Liver (tissue), 9 donors: ENCODE results near the gene TRIM4. TPM values are rescaled to one million over a fixed set of nuclear protein-coding genes. Genes with fewer than 3 reads are reported as not detected.

Source experiments
- DNase-seq: peaks from one replicate; pipeline ENCODE4 v3.0.0-alpha.2; 2017; ENCODE audit warnings: low spot score
- H3K27ac ChIP-seq, 2 donors: one replicate each; pipeline ENCODE4 v1.7.0; 2013; ENCODE audit warnings: inconsistent platforms in 2 of 2, low read length in 2 of 2, control low read depth in 1 of 2, low read depth in 1 of 2, mild to moderate bottlenecking in 1 of 2
- H3K27me3 ChIP-seq, 4 donors: one replicate each; pipeline versions ENCODE4 v1.6.1 to v1.7.0; 2013; ENCODE audit warnings: low read length in 3 of 4, inconsistent platforms in 1 of 4, mild to moderate bottlenecking in 1 of 4, moderate library complexity in 1 of 4; ENCODE audit not compliant: control insufficient read depth in 4 of 4, insufficient read depth in 4 of 4
- H3K36me3 ChIP-seq, 4 donors: one replicate each; pipeline versions ENCODE4 v1.6.1 to v1.7.0; 2013; ENCODE audit warnings: low read length in 3 of 4, mild to moderate bottlenecking in 3 of 4, low read depth in 1 of 4, moderate library complexity in 1 of 4; ENCODE audit not compliant: control insufficient read depth in 4 of 4, insufficient read depth in 3 of 4
- H3K4me1 ChIP-seq, 4 donors: one replicate each; pipeline versions ENCODE4 v1.6.1 to v1.7.0; 2013; ENCODE audit warnings: low read length in 3 of 4, mild to moderate bottlenecking in 3 of 4, moderate library complexity in 1 of 4; ENCODE audit not compliant: control insufficient read depth in 4 of 4, insufficient read depth in 4 of 4
- H3K4me3 ChIP-seq, 3 donors: one replicate each; pipeline versions ENCODE4 v1.6.1 to v1.7.0; 2013; ENCODE audit warnings: low read length in 3 of 3, control low read depth in 1 of 3, low read depth in 1 of 3, mild to moderate bottlenecking in 1 of 3
- H3K9ac ChIP-seq, 2 donors: one replicate each; pipeline ENCODE4 v1.7.0; 2013; ENCODE audit warnings: low read length in 2 of 2, mild to moderate bottlenecking in 2 of 2, moderate library complexity in 2 of 2, control low read depth in 1 of 2, low read depth in 1 of 2
- H3K9me3 ChIP-seq, 4 donors: one replicate each; pipeline versions ENCODE4 v1.6.1 to v1.7.0; 2013; ENCODE audit warnings: low read length in 3 of 4; ENCODE audit not compliant: control insufficient read depth in 4 of 4
- ATF3 ChIP-seq: IDR thresholded peaks from 2 replicates; pipeline ENCODE4 v1.6.1; 2016; ENCODE audit warnings: antibody characterized with exemption
- EGR1 ChIP-seq, 2 donors: IDR thresholded peaks; 2 replicates each; pipeline ENCODE4 v1.6.1; 2016 to 2018; ENCODE audit warnings: antibody characterized with exemption in 2 of 2, low read depth in 2 of 2
- FOXA1 ChIP-seq: IDR thresholded peaks from 2 replicates; pipeline ENCODE4 v1.6.1; 2016; ENCODE audit warnings: antibody characterized with exemption
- FOXA2 ChIP-seq: IDR thresholded peaks from 2 replicates; pipeline ENCODE4 v1.6.1; 2016; ENCODE audit warnings: antibody characterized with exemption
- GABPA ChIP-seq, 2 donors: IDR thresholded peaks in 1 of 2; conservative IDR thresholded peaks in 1 of 2; 2 replicates each; pipeline ENCODE4 v1.6.1; 2016; ENCODE audit warnings: antibody characterized with exemption in 2 of 2, mild to moderate bottlenecking in 1 of 2, moderate library complexity in 1 of 2
- HNF4A ChIP-seq, 2 donors: conservative IDR thresholded peaks; 2 replicates each; pipeline ENCODE4 v1.6.1; 2016; ENCODE audit warnings: antibody characterized with exemption in 2 of 2, mild to moderate bottlenecking in 2 of 2
- HNF4G ChIP-seq: IDR thresholded peaks from 2 replicates; pipeline ENCODE4 v1.6.1; 2016; ENCODE audit warnings: antibody characterized with exemption
- JUND ChIP-seq, 2 donors: IDR thresholded peaks; 2 replicates each; pipeline ENCODE4 v1.6.1; 2016; ENCODE audit warnings: antibody characterized with exemption in 2 of 2
- MAX ChIP-seq: IDR thresholded peaks from 2 replicates; pipeline ENCODE4 v1.6.1; 2016; ENCODE audit warnings: antibody characterized with exemption
- NR2F2 ChIP-seq: IDR thresholded peaks from 2 replicates; pipeline ENCODE4 v1.6.1; 2016; ENCODE audit warnings: antibody characterized with exemption
- RAD21 ChIP-seq, 2 donors: IDR thresholded peaks; 2 replicates each; pipeline ENCODE4 v1.6.1; 2016; ENCODE audit warnings: antibody characterized with exemption in 2 of 2, mild to moderate bottlenecking in 2 of 2
- REST ChIP-seq: IDR thresholded peaks from 2 replicates; pipeline ENCODE4 v1.6.1; 2016; ENCODE audit warnings: antibody characterized with exemption, mild to moderate bottlenecking
- RXRA ChIP-seq, 2 donors: IDR thresholded peaks; 2 replicates each; pipeline ENCODE4 v1.6.1; 2017 to 2018; ENCODE audit warnings: antibody characterized with exemption in 2 of 2, mild to moderate bottlenecking in 1 of 2
- SP1 ChIP-seq: IDR thresholded peaks from 2 replicates; pipeline ENCODE4 v1.6.1; 2018; ENCODE audit warnings: antibody characterized with exemption, mild to moderate bottlenecking
- YY1 ChIP-seq: IDR thresholded peaks from 2 replicates; pipeline ENCODE4 v1.6.1; 2016; ENCODE audit warnings: antibody characterized with exemption, mild to moderate bottlenecking
- WGBS: extraction: QIAGEN DNeasy Blood & Tissue Kit; methylation state at CpG from one replicate; pipeline ENCODE4 v1.1.7; 2013; 5-methylcytosine and 5-hydroxymethylcytosine counted together
- polyA plus RNA-seq, 2 donors: library from polyadenylated mRNA; stranded (reverse) in 1 of 2; unstranded in 1 of 2; fragments of 200-250 nt in 1 of 2; fragments of >200 nt in 1 of 2; fragmentation: Nextera tagmentation in 1 of 2; extraction: Ambion mirVana in 1 of 2; gene quantifications; one replicate each; pipeline versions ENCODE4 v1.2.1 to v1.2.3, GENCODE V29; 2013 to 2015
- total RNA-seq, 2 donors: library from RNA; depleted of rRNA; stranded (reverse); fragments of >200 nt; gene quantifications; one replicate each; pipeline ENCODE4 v1.2.3, GENCODE V29; 2014
- TF ChIP-seq, protein P1 (sequence below): fragments of 150-350 bp; IDR thresholded peaks from 2 replicates; pipeline ENCODE4 v1.5.1; 2017; ENCODE audit warnings: improper control_type of control experiment, low read depth, low read length; ENCODE audit not compliant: missing input control
- TF ChIP-seq, protein P2 (sequence below): IDR thresholded peaks from 2 replicates; pipeline ENCODE4 v1.6.1; 2016; ENCODE audit warnings: antibody characterized with exemption
- donor health status: healthy.
- donor health status: healthy.
- donor health status: healthy.
- donor health status: healthy.
- donor health status: healthy.

TRIM4 gene
- total and polyA plus RNA-seq, 4 donors, result 11.9 to 23.0 (median 14.6) TPM

DNA sequence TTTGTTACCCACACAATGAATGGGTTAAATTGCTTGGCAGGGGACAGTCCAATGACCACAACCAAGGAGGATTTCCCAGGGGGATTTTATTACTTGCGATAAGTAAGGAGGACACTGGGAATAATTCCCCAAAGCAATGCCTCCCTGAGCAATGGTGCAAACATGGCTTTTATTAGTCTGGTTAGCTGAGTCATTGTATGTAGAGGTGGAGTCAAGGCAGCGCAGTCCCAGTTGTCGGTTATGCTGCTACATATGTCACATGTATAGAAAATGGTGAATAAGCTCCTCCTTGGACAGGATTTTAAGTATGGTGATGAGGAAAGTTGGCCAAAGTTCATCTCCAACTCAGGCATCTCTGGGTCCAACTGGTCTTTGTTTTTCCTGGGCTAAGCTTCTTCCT lies 3.9 kb upstream of the TRIM4 start:
- Histone ChIP-seq H3K27me3 (no peaks in the 10 kb centered on the region), H3K36me3 (no peaks in the 10 kb centered on the region), H3K9me3 (no peaks in the 10 kb centered on the region), H3K4me3 (no peak overlapping the region), H3K27ac (no peak overlapping the region), H3K4me1 (peaks cover 0 to 15% (median 12%) of the 10 kb centered on the region in 4 donors), H3K9ac (no peak overlapping the region)
- 96% methylated on average over 3 of the region's 3 CpGs for WGBS
- no peak for DNase-seq
- no peak for TF ChIP-seq RAD21 (IDR thresholded peaks at IDR 0.05)
- no peak for TF ChIP-seq YY1

- Histone ChIP-seq H3K4me1 (peaks cover 4 to 37% (median 34%) of the 10 kb centered on the region in 4 donors), H3K4me3 (peak overlapping the region; percentile 81 to 87 (median 86)), H3K9me3 (no peaks in the 10 kb centered on the region), H3K9ac (peak overlapping the region in 1 of 2 donors; percentile 63), H3K27ac (peak overlapping the region in 1 of 2 donors; percentile 86), H3K27me3 (no peaks in the 10 kb centered on the region), H3K36me3 (peaks cover 0 to 10% (median 5%) of the 10 kb centered on the region in 4 donors)
- TF ChIP-seq FOXA2 (no peak), EGR1 (IDR thresholded peaks at IDR 0.05; ENCODE audit: low read depth in 2 of 2) (no peak), FOXA1 (no peak), NR2F2 (no peak), RAD21 (IDR thresholded peaks at IDR 0.05) (no peak), HNF4A (conservative IDR thresholded peaks at IDR 0.05) (no peak), GABPA (IDR thresholded peaks at IDR 0.05 in 1 of 2, conservative IDR thresholded peaks at IDR 0.05 in 1 of 2) (no peak), RXRA (IDR thresholded peaks at IDR 0.05) (no peak)
- 82% methylated on average over 3 of the region's 3 CpGs for WGBS
- no peak for DNase-seq
These were observed 819 bp upstream of the TRIM4 start for GRCh38 chr7:99920149-99920548.

DNA sequence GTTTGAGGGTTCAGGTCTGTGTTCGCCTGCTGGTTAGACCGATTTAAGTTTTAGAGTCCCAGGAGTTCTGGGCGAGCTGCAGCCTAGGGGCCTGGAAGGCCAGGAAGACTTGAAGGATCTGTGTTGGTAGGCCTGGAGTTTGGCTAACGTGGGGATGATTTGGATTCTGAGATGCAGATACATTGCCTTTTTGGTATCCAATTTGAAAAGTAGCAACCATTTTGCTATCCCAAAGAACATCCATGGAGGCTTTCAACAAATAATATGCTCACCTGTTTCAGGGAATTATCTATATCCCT lies 433 bp upstream of the TRIM4 start:
- whole genome bisulfite sequencing, result 43% methylated on average over 4 of the region's 4 CpGs
- H3K4me3 ChIP-seq, result peak overlapping the region; percentile 81 to 87 (median 86)
- peak overlapping the region; percentile 63 to 89 for H3K9ac ChIP-seq
- DNase-seq, result no peak
- H3K4me1 ChIP-seq, result peaks cover 4 to 37% (median 34%) of the 10 kb centered on the region in 4 donors
- peak overlapping the region; percentile 86 for H3K27ac ChIP-seq
- H3K36me3 ChIP-seq, result peaks cover 0 to 10% (median 5%) of the 10 kb centered on the region in 4 donors
- H3K9me3 ChIP-seq, result no peaks in the 10 kb centered on the region
- TF ChIP-seq FOXA1 (no peak), EGR1 (IDR thresholded peaks at IDR 0.05; ENCODE audit: low read depth in 2 of 2) (no peak), MAX (no peak), JUND (IDR thresholded peaks at IDR 0.05) (no peak), NR2F2 (no peak), RXRA (IDR thresholded peaks at IDR 0.05) (no peak), YY1 (peak; percentile 8), HNF4G (no peak), GABPA (IDR thresholded peaks at IDR 0.05 in 1 of 2, conservative IDR thresholded peaks at IDR 0.05 in 1 of 2) (peak in 1 of 2 donors; percentile 8), ATF3 (no peak), SP1 (no peak), REST (no peak)
- TF ChIP-seq, protein P1, sequence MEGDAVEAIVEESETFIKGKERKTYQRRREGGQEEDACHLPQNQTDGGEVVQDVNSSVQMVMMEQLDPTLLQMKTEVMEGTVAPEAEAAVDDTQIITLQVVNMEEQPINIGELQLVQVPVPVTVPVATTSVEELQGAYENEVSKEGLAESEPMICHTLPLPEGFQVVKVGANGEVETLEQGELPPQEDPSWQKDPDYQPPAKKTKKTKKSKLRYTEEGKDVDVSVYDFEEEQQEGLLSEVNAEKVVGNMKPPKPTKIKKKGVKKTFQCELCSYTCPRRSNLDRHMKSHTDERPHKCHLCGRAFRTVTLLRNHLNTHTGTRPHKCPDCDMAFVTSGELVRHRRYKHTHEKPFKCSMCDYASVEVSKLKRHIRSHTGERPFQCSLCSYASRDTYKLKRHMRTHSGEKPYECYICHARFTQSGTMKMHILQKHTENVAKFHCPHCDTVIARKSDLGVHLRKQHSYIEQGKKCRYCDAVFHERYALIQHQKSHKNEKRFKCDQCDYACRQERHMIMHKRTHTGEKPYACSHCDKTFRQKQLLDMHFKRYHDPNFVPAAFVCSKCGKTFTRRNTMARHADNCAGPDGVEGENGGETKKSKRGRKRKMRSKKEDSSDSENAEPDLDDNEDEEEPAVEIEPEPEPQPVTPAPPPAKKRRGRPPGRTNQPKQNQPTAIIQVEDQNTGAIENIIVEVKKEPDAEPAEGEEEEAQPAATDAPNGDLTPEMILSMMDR, result no peak
- TF ChIP-seq, protein P2, sequence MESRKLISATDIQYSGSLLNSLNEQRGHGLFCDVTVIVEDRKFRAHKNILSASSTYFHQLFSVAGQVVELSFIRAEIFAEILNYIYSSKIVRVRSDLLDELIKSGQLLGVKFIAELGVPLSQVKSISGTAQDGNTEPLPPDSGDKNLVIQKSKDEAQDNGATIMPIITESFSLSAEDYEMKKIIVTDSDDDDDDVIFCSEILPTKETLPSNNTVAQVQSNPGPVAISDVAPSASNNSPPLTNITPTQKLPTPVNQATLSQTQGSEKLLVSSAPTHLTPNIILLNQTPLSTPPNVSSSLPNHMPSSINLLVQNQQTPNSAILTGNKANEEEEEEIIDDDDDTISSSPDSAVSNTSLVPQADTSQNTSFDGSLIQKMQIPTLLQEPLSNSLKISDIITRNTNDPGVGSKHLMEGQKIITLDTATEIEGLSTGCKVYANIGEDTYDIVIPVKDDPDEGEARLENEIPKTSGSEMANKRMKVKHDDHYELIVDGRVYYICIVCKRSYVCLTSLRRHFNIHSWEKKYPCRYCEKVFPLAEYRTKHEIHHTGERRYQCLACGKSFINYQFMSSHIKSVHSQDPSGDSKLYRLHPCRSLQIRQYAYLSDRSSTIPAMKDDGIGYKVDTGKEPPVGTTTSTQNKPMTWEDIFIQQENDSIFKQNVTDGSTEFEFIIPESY, result no peak
- no peaks in the 10 kb centered on the region for H3K27me3 ChIP-seq
